H9 (cell line): Measurements from ENCODE around the gene ATAD3B. TPM values are rescaled to one million over a fixed set of nuclear protein-coding genes. Genes with fewer than 3 reads are reported as not detected.
"Not testable (repeated sequence)": the region's sequence is repeated elsewhere in the genome, so short reads cannot be mapped to it uniquely, and the experiment has no call there.

Source experiments
- DNase-seq: peaks from one replicate; pipeline ENCODE4 v3.0.0-alpha.2; 2017
- H2AFZ ChIP-seq: one replicate; pipeline ENCODE4 v1.6.1; 2013; ENCODE audit warnings: mild to moderate bottlenecking, low read length, control low read depth, moderate library complexity
- H2AK5ac ChIP-seq: 2 replicates; pipeline ENCODE4 v1.6.1; 2013; ENCODE audit warnings: low read length, control low read depth, mixed read lengths; ENCODE audit not compliant: insufficient read length
- H2BK120ac ChIP-seq: one replicate; pipeline ENCODE4 v1.6.1; 2013; ENCODE audit warnings: low read depth, mild to moderate bottlenecking, low read length, control low read depth, inconsistent platforms; ENCODE audit not compliant: poor library complexity, severe bottlenecking
- H2BK12ac ChIP-seq: 2 replicates; pipeline ENCODE4 v1.6.1; 2013; ENCODE audit warnings: low read length, control low read depth, mixed read lengths, low read depth; ENCODE audit not compliant: insufficient read length
- H2BK15ac ChIP-seq: 2 replicates; pipeline ENCODE4 v1.6.1; 2013; ENCODE audit warnings: low read depth, low read length, control low read depth
- H2BK20ac ChIP-seq: one replicate; pipeline ENCODE4 v1.6.1; 2013; ENCODE audit warnings: low read depth, mild to moderate bottlenecking, low read length, control low read depth, inconsistent platforms; ENCODE audit not compliant: poor library complexity, severe bottlenecking
- H2BK5ac ChIP-seq: 2 replicates; pipeline ENCODE4 v1.6.1; 2013; ENCODE audit warnings: low read length, control low read depth, mixed read lengths; ENCODE audit not compliant: insufficient read length
- H3K14ac ChIP-seq: 2 replicates; pipeline ENCODE4 v1.6.1; 2013; ENCODE audit warnings: low read length, control low read depth; ENCODE audit not compliant: insufficient read depth
- H3K18ac ChIP-seq: 2 replicates; pipeline ENCODE4 v1.6.1; 2013; ENCODE audit warnings: low read depth, mild to moderate bottlenecking, mixed read lengths, low read length, control low read depth; ENCODE audit not compliant: insufficient read length
- H3K23ac ChIP-seq: 2 replicates; pipeline ENCODE4 v1.6.1; 2013; ENCODE audit warnings: low read length, control low read depth, mixed read lengths, low read depth; ENCODE audit not compliant: insufficient read length
- H3K23me2 ChIP-seq: 2 replicates; pipeline ENCODE4 v1.6.1; 2013; ENCODE audit warnings: low read depth, mild to moderate bottlenecking, mixed read lengths, low read length, control low read depth; ENCODE audit not compliant: insufficient read length, poor library complexity, severe bottlenecking
- H3K27ac ChIP-seq: 2 replicates; pipeline ENCODE4 v1.5.1; 2013; ENCODE audit warnings: low read length, control low read depth, mixed read lengths, low read depth; ENCODE audit not compliant: insufficient read length
- H3K27me3 ChIP-seq: 2 replicates; pipeline ENCODE4 v1.6.1; 2013; ENCODE audit warnings: low read length, control low read depth, inconsistent platforms; ENCODE audit not compliant: insufficient read depth
- H3K4ac ChIP-seq: 2 replicates; pipeline ENCODE4 v1.6.1; 2013; ENCODE audit warnings: low read depth, mild to moderate bottlenecking, control low read depth, inconsistent platforms, low read length, moderate library complexity
- H3K4me1 ChIP-seq: 2 replicates; pipeline ENCODE4 v1.6.1; 2013; ENCODE audit warnings: low read length, control low read depth, inconsistent platforms; ENCODE audit not compliant: insufficient read depth
- H3K4me2 ChIP-seq: 2 replicates; pipeline ENCODE4 v1.6.1; 2013; ENCODE audit warnings: low read length, control low read depth, mixed read lengths; ENCODE audit not compliant: insufficient read length, insufficient read depth
- H3K56ac ChIP-seq: 2 replicates; pipeline ENCODE4 v1.6.1; 2013; ENCODE audit warnings: low read depth, mild to moderate bottlenecking, mixed read lengths, low read length, control low read depth; ENCODE audit not compliant: insufficient read length
- H3K79me1 ChIP-seq: 2 replicates; pipeline ENCODE4 v1.6.1; 2013; ENCODE audit warnings: low read depth, mild to moderate bottlenecking, moderate library complexity, low read length, control low read depth, inconsistent platforms; ENCODE audit not compliant: insufficient read depth, poor library complexity, severe bottlenecking
- H3K79me2 ChIP-seq: 2 replicates; pipeline ENCODE4 v1.6.1; 2013; ENCODE audit warnings: low read length, control low read depth, inconsistent platforms; ENCODE audit not compliant: insufficient read depth
- H3K9ac ChIP-seq: 2 replicates; pipeline ENCODE4 v1.6.1; 2013; ENCODE audit warnings: low read length, control low read depth, mixed read lengths; ENCODE audit not compliant: insufficient read length; ENCODE audit errors: extremely low read depth
- H3K9me3 ChIP-seq: one replicate; pipeline ENCODE4 v1.6.1; 2013; ENCODE audit warnings: low read depth, low read length, inconsistent platforms; ENCODE audit not compliant: control insufficient read depth
- H3T11ph ChIP-seq: one replicate; pipeline ENCODE4 v1.6.1; 2013; ENCODE audit warnings: mild to moderate bottlenecking, low read length, control low read depth, inconsistent platforms
- H4K20me1 ChIP-seq: one replicate; pipeline ENCODE4 v1.6.1; 2013; ENCODE audit not compliant: control insufficient read depth, insufficient read length, insufficient read depth
- H4K5ac ChIP-seq: 2 replicates; pipeline ENCODE4 v1.6.1; 2013; ENCODE audit warnings: low read depth, mild to moderate bottlenecking, mixed read lengths, low read length, control low read depth; ENCODE audit not compliant: insufficient read length
- H4K8ac ChIP-seq: replicated peaks from 2 replicates; pipeline ENCODE4 v1.6.1; 2013; ENCODE audit warnings: low read length, control low read depth, mixed read lengths, low read depth; ENCODE audit not compliant: insufficient read length
- H4K91ac ChIP-seq: 2 replicates; pipeline ENCODE4 v1.6.1; 2013; ENCODE audit warnings: low read depth, mild to moderate bottlenecking, moderate library complexity, mixed read lengths, low read length, control low read depth; ENCODE audit not compliant: insufficient read length
- H3K27ac Mint-ChIP-seq, 3 experiments: 2 replicates in 2 of 3; 3 replicates in 1 of 3; pipeline ENCODE4 v1.8.0; 2020 to 2021; ENCODE audit warnings: mixed read lengths in 3 of 3, mild to moderate bottlenecking in 1 of 3, moderate library complexity in 1 of 3
- H3K27me3 Mint-ChIP-seq: 2 replicates; pipeline ENCODE4 v1.8.0; 2021; ENCODE audit warnings: low read depth, mild to moderate bottlenecking, moderate library complexity, mixed read lengths
- H3K36me3 Mint-ChIP-seq, 3 experiments: 2 replicates in 2 of 3; 3 replicates in 1 of 3; pipeline ENCODE4 v1.8.0; 2020 to 2021; ENCODE audit warnings: low read depth in 3 of 3, mixed read lengths in 3 of 3; ENCODE audit not compliant: insufficient read depth in 1 of 3
- H3K4me1 Mint-ChIP-seq, 2 experiments: 2 replicates each; pipeline ENCODE4 v1.8.0; 2020; ENCODE audit warnings: mixed read lengths in 2 of 2
- H3K4me3 Mint-ChIP-seq, 2 experiments: 2 replicates in 1 of 2; 3 replicates in 1 of 2; pipeline ENCODE4 v1.8.0; 2020 to 2021; ENCODE audit warnings: mild to moderate bottlenecking in 2 of 2, mixed read lengths in 2 of 2, moderate library complexity in 1 of 2
- H3K9me3 Mint-ChIP-seq, 2 experiments: 2 replicates in 1 of 2; 3 replicates in 1 of 2; pipeline ENCODE4 v1.8.0; 2020; ENCODE audit warnings: mild to moderate bottlenecking in 2 of 2, mixed read lengths in 2 of 2, moderate library complexity in 1 of 2
- WGBS: extraction: QIAGEN DNeasy Blood & Tissue Kit; methylation state at CpG from one replicate; pipeline ENCODE4 v1.1.7; 2013; ENCODE audit warnings: missing lambda C conversion rate, low lambda C conversion rate, mixed read lengths; ENCODE audit not compliant: insufficient read length; ENCODE audit errors: extremely low coverage; 5-methylcytosine and 5-hydroxymethylcytosine counted together
- total RNA-seq: library from RNA; stranded (reverse); gene quantifications from 2 replicates; pipeline ENCODE4 v1.2.1, GENCODE V29; 2021

Gene ATAD3B
- total RNA-seq, 1 experiment from 2014 or later = 78.6 TPM

- no CpG with 5 or more reads among the region's 21 CpGs for WGBS
- H3K27me3 Mint-ChIP-seq, H3K4me1 ChIP-seq, H4K91ac ChIP-seq, H3K4me2 ChIP-seq, H2BK20ac ChIP-seq, H3K79me2 ChIP-seq, H2BK15ac ChIP-seq, H2AK5ac ChIP-seq, H3K4ac ChIP-seq, H2BK5ac ChIP-seq, H4K5ac ChIP-seq, H3K56ac ChIP-seq, H3K27ac ChIP-seq, H3K79me1 ChIP-seq, H3K27me3 ChIP-seq, H2AFZ ChIP-seq, H2BK12ac ChIP-seq, H3K23me2 ChIP-seq, H3K18ac ChIP-seq, H3T11ph ChIP-seq, H3K9me3 ChIP-seq, H3K9ac ChIP-seq, H3K14ac ChIP-seq, H3K27ac Mint-ChIP-seq, H3K9me3 Mint-ChIP-seq, H3K4me3 Mint-ChIP-seq, H3K23ac ChIP-seq, H4K20me1 ChIP-seq, H4K8ac ChIP-seq, DNase-seq, H2BK120ac ChIP-seq, H3K36me3 Mint-ChIP-seq: not testable (repeated sequence)
- peaks cover 12 to 19% of the 10 kb centered on the region in 2 experiments for H3K4me1 Mint-ChIP-seq
Observed at GRCh38 chr1:1509465-1509850, 37.9 kb downstream of the ATAD3B start.
